Activated CD4-positive, alpha-beta T cell treated with anti-CD3 and anti-CD28 coated beads, Interleukin-2, amount 50 U/mL, for 48 hours (primary cell): ENCODE data around the gene TLX1.

Source experiments
- DNase-seq, 2 experiments: peaks; one replicate each; pipeline ENCODE4 v3.0.0-alpha.2; 2020

TLX1 gene

GRCh38 chr10:101134299-101135127 is 3.4 kb downstream of the TLX1 start:
- no peak for DNase-seq

- DNase-seq = no peak
Observed at GRCh38 chr10:101135141-101136006, 4.3 kb downstream of the TLX1 start.

- no peak for DNase-seq
Observed at GRCh38 chr10:101136007-101136707, 5.1 kb downstream of the TLX1 start.

DNA sequence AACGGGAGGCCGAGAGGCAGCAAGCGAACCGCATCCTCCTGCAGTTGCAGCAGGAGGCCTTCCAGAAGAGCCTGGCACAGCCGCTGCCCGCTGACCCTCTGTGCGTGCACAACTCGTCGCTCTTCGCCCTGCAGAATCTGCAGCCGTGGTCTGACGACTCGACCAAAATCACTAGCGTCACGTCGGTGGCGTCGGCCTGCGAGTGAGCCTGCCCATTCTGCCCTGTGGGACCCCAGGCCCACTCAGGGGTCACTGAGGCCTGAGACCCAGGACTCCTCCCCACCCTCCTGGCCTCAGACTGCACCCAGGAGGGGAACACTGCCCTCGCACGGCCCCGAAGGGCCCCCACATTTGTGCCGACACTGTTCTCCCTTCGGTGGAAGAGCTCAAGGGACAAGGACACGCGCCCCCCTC is 5.6 kb downstream of the TLX1 start:
- no peak for DNase-seq

DNA sequence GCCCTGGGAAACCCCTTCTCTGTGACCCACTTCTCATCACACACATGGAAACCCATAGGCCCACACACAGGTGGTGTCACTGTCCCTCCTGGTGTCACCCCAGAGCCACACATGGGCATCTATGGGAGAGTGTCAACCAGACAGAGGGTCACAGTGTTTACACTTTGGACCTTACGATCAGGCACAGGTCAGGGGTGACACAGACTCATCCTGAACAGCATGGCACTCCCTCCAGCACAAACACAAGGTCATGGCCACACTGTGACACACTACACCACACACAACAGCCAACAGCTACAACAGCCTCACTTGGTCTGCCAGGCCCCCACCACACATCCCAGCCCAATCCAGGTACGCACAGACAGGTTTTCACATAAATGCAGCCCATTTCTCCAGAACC is 6.2 kb downstream of the TLX1 start:
- DNase-seq = no peak

DNA sequence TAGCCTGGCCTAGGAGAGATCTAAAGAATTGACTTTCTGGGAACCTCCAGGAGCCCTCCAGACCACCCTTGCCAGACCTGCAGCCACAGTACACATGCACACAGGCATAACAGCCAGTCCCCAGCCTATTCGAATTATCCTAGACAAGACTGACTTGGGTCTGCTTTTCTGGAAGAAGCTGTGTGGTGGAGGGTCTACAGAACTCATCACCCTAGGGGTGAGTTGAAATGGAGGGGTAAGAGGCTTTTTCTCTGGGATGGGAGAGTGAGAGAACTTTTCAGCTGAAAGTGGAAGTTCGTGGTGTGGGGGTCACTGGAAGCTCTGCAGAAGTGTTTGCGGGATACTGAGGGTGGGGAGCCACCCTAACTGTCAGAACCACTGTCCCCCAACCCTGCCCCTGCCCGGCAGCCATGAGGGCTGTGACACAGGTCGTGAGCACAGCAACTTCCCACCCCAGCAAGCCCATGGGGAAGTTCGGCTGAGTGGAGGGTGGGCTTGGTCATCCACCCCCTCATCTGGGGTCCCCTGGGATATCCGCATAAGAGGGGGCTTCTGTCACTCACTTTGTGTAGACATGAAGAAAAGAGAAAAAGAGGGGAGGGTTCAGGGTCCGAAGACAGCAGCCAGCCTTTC is 7.8 kb downstream of the TLX1 start:
- no peak for DNase-seq

DNA sequence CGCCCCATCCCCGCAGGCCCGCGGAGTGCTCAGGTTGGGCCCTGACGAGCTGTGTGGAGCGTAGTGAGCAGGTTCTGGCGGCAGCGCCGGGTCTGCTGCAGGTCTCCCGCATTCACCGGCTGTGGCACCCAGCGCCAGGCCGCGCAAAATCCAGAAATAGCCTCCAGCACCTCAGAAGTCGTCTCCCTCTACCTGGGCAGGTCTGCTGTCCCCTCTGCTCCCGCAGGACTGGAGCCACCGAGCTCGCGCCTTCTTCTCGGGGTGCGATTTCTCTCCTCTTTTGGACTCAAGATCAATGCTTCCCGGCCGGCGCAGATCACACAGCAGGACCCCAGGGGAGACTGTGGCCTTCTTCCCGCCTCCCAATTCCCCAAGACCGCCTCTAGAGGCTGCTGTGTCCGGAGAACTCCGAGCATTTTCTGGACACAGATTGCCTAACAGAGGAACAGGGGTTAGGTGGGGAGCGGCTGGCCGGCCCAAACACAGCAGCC is 8.4 kb downstream of the TLX1 start:
- DNase-seq = no peak

DNA sequence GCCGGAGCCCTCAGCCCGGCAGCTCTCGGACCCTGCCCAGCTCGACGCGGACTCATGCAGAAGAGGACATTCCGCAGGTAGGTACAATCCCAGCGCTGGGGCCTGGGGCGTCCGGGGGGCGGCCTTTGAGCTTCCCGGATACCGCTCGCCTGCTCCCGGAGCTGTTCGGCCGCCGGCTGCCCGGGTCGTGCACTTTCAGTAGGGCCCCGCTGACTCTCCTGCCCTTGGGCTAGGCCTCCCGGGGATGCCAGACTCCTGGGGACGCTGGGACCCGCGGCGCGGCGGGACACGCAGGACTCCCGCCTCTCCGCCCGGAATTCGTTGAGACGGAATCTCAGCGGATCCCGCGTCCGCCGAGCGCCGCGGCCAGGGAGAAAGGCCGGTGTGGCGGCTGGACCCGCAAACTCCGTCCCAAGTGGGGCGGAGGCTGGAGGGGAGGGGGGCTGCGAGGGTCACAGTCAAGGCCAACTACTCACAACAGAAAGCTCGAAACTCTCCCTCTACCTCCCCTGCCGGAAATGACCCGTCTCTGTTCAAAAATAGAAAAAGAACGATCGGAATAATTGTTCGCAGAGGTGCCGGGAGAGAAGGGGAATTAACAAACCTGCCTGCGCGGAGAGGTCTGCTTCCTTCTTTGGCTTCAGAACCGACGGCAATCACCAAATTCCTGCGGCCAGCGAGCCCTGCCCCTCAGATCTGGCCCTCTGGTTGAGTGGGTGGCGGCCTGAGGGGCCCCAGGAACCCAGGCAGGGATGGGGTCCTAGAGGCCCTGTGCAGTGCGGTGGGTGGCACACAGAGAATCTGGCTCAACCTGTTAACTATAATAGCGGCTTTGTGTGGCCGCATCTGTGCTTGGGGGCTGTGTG is 9.2 kb downstream of the TLX1 start:
- no peak for DNase-seq

- DNase-seq = no peak
Observed at GRCh38 chr10:101140950-101141615, 10.0 kb downstream of the TLX1 start.

GRCh38 chr10:101141616-101142532 is 10.8 kb downstream of the TLX1 start:
- DNase-seq = peak; percentile 87 to 90

GRCh38 chr10:101142533-101143344 is 11.6 kb downstream of the TLX1 start:
- DNase-seq = no peak

- DNase-seq = no peak
Observed at GRCh38 chr10:101143345-101143630, 12.2 kb downstream of the TLX1 start.

DNA sequence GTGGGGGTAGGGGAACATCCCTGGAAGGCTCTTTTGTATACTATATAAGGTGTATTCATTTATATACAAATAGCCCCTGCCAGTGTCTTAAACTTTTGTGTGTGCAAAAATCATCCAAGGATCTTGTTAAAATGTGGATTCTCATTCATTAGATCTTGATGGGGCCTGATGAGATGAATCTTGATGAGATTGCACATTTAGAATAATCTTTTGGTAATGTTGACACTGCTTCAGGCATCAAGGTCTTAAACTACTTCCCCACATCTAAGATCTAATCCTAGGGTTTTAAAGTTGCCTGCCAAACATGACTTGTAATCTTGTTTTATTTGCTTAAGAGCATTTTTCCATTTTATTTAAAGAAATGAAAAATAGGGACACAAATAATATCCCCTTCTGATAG is 13.0 kb downstream of the TLX1 start:
- DNase-seq = no peak

- DNase-seq = no peak
Observed at GRCh38 chr10:101145145-101145544, 14.0 kb downstream of the TLX1 start.

DNA sequence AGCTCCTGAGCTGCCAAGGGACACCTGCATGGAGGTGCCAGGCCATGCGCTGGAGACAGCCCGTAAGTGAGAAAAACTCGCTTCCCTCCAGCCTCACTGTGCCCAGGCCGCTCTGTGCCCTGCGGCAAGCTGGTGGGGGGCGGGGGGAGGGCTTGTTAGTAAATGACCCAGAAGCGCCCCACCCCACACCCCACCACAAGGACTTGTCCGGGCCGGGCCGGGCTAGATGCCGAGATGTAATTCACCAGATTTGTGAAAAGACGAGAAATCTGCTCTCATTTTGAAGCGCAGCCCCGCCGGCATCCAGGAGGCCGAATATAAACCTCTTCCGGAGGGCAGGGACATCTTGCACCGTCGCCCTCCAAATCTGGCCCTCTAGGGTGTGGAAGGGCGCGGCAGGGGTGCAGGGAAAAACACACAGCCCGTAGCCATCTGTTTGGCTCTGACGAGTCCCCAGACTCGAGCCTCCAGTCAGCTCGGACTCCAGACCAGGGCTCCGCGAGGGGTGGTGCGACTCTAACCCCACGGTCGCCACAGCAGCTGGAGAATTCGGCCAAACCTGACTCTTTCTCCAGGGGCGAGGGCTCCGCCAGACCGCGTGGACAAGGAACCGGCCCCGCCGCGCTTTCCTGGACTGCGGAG is 14.8 kb downstream of the TLX1 start:
- DNase-seq = no peak

- no peak for DNase-seq
Observed at GRCh38 chr10:101146392-101147251, 15.5 kb downstream of the TLX1 start.

DNA sequence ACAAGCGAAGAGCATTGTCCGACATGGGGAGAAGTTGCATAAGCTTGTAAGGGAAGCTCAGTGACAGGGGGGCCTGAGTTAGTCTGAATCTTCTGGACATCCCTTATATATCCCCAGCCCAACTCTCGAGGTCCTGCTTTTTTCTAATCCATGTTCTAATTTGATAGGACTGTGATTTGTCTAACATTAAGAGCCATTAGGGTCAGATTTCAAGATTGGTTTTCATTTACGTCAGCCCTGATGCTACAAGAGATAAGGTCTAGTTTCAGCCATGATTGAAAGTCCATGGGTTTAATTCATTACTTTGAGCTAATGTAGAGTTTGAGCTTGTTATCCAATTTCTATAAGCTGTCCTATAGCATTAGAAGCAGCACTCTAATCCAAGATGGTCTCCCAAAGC is 20.3 kb downstream of the TLX1 start:
- DNase-seq = no peak

DNA sequence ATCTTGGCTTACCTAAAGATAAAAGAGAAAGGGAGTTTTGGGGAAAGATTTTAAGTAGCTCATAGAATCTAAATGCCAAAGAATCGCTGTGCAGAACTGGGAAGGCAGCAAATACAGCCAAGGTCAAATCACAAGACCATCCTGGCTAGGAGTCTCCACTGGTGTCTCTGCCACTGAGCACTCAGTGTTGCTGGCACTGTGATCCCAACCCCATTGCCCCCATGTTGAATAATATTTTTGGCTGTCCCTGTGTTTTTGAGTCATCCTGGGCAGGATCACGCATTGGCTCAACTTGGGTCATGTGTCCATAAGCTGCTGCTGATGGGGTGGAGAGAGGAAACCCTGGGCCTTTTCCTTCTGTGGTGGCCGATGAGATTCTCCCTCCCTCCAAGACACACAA is 21.2 kb downstream of the TLX1 start:
- DNase-seq = no peak
